ENCODE data around the gene CREBL2.
"Not testable (repeated sequence)": the region's sequence is repeated elsewhere in the genome, so short reads cannot be mapped to it uniquely, and the experiment has no call there.

Gene CREBL2

DNA sequence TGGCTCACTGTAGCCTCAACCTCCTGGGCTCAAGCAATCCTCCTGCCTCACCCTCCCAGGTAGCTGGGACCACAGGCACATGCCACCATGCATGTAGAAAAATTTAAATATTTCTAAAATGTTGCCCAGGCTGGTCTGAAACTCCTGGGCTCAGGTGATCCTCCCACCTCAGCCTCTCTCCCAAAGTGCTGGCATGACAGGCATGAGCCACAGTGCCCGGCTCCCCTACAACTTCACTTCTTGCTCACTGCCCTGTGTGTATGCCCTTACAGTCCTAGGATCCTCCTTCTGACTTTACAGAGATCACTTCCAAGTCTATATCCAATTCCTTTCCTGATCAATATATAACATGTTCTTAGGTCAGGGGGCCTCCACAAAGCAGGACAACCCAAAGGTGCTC lies 23.8 kb upstream of the CREBL2 start:
- Histone ChIP-seq H3K9me3 (ENCODE audit: low read length) (no peaks in the 10 kb centered on the region), H3K4me3 (ENCODE audit: low read depth, low read length, poor library complexity, severe bottlenecking) (no peak overlapping the region), H3K79me2 (ENCODE audit: insufficient read depth, low read length) (no peaks in the 10 kb centered on the region), H4K20me1 (ENCODE audit: insufficient read depth, low read length) (no peaks in the 10 kb centered on the region), H3F3A (ENCODE audit: insufficient read depth, low read length) (no peaks in the 10 kb centered on the region), H3K9ac (ENCODE audit: low read length) (no peak overlapping the region), H3K4me1 (ENCODE audit: insufficient read depth, low read length, severe bottlenecking) (peaks cover 5% of the 10 kb centered on the region), H3K9me2 (ENCODE audit: low read depth, low read length) (no peaks in the 10 kb centered on the region), H3K36me3 (ENCODE audit: insufficient read depth, low read length) (no peaks in the 10 kb centered on the region), H3K4me2 (ENCODE audit: low read length) (no peak overlapping the region), H3K27me3 (ENCODE audit: insufficient read depth, low read length) (no peaks in the 10 kb centered on the region), H3K27ac (ENCODE audit: low read depth, low read length, poor library complexity, severe bottlenecking) (no peak overlapping the region), H2AFZ (ENCODE audit: low read length) (no peak overlapping the region)
- TF ChIP-seq EZH2 (IDR thresholded peaks at IDR 0.05; ENCODE audit: borderline replicate concordance, low read length) = no peak

DNA sequence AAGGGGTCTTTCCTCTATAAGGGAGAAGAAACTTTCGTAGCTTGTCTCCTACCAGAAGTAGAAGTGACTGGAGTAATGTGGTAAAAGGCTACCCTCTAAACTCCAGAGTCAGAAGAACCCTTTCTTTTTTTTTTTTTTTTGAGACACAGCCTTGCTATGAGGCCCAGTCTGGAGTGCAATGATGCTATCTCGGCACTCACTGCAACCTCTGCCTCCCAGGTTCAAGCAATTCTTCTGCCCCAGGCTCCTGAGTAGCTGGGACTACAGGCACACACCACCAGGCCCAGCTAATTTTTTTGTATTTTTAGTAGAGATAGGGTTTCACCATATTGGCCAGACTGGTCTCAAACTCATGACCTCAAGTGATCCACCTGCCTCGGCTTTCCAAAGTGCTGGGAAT lies 23.2 kb upstream of the CREBL2 start:
- H3K4me1 ChIP-seq (ENCODE audit: insufficient read depth, low read length, severe bottlenecking); H3K27ac ChIP-seq (ENCODE audit: low read depth, low read length, poor library complexity, severe bottlenecking); H3K4me2 ChIP-seq (ENCODE audit: low read length): not testable (repeated sequence)

DNA sequence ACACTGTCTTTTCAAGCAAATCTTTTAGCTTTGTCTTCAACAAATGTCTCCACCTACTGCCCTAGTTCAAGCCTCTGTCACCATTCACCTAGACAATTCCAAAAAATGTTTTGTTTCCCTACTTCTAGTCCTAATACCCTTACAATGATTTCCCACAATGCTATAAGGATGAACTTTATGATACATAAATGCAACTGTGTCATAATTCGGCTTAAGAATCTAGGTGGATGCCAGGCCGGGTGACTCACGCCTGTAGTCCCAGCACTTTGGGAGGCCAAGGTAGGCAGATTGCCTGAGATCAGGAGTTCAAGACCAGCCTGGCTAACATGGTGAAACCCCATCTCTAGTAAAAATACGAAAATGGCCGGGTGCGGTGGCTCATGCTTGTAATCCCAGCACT lies 20.7 kb upstream of the CREBL2 start:
- no peak overlapping the region for H3K27ac ChIP-seq (ENCODE audit: low read depth, low read length, poor library complexity, severe bottlenecking)
- no peaks in the 10 kb centered on the region for H3K9me3 ChIP-seq (ENCODE audit: low read length)
- H3K4me2 ChIP-seq (ENCODE audit: low read length) = no peak overlapping the region
- H3K4me3 ChIP-seq (ENCODE audit: low read depth, low read length, poor library complexity, severe bottlenecking) = no peak overlapping the region
- no peaks in the 10 kb centered on the region for H3K27me3 ChIP-seq (ENCODE audit: insufficient read depth, low read length)
- H3K36me3 ChIP-seq (ENCODE audit: insufficient read depth, low read length) = no peaks in the 10 kb centered on the region
- H3K9me2 ChIP-seq (ENCODE audit: low read depth, low read length) = no peaks in the 10 kb centered on the region
- no peaks in the 10 kb centered on the region for H3K4me1 ChIP-seq (ENCODE audit: insufficient read depth, low read length, severe bottlenecking)
- no peaks in the 10 kb centered on the region for H4K20me1 ChIP-seq (ENCODE audit: insufficient read depth, low read length)
- H3F3A ChIP-seq (ENCODE audit: insufficient read depth, low read length) = no peaks in the 10 kb centered on the region
- no peaks in the 10 kb centered on the region for H3K79me2 ChIP-seq (ENCODE audit: insufficient read depth, low read length)
- H3K9ac ChIP-seq (ENCODE audit: low read length) = no peak overlapping the region
- TF ChIP-seq EZH2 (IDR thresholded peaks at IDR 0.05; ENCODE audit: borderline replicate concordance, low read length) = no peak
- TF ChIP-seq, protein P1, sequence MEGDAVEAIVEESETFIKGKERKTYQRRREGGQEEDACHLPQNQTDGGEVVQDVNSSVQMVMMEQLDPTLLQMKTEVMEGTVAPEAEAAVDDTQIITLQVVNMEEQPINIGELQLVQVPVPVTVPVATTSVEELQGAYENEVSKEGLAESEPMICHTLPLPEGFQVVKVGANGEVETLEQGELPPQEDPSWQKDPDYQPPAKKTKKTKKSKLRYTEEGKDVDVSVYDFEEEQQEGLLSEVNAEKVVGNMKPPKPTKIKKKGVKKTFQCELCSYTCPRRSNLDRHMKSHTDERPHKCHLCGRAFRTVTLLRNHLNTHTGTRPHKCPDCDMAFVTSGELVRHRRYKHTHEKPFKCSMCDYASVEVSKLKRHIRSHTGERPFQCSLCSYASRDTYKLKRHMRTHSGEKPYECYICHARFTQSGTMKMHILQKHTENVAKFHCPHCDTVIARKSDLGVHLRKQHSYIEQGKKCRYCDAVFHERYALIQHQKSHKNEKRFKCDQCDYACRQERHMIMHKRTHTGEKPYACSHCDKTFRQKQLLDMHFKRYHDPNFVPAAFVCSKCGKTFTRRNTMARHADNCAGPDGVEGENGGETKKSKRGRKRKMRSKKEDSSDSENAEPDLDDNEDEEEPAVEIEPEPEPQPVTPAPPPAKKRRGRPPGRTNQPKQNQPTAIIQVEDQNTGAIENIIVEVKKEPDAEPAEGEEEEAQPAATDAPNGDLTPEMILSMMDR (IDR thresholded peaks at IDR 0.05; ENCODE audit: low read length) = no peak
- H2AFZ ChIP-seq (ENCODE audit: low read length) = no peak overlapping the region

More for the DNA sequence above, 23.2 kb upstream of the CREBL2 start:
- not testable (repeated sequence) for H3K4me3 ChIP-seq (ENCODE audit: low read depth, low read length, poor library complexity, severe bottlenecking); H3F3A ChIP-seq (ENCODE audit: insufficient read depth, low read length); H2AFZ ChIP-seq (ENCODE audit: low read length); H4K20me1 ChIP-seq (ENCODE audit: insufficient read depth, low read length); H3K9me2 ChIP-seq (ENCODE audit: low read depth, low read length); H3K27me3 ChIP-seq (ENCODE audit: insufficient read depth, low read length); H3K79me2 ChIP-seq (ENCODE audit: insufficient read depth, low read length); H3K9me3 ChIP-seq (ENCODE audit: low read length); H3K36me3 ChIP-seq (ENCODE audit: insufficient read depth, low read length); H3K9ac ChIP-seq (ENCODE audit: low read length)

DNA sequence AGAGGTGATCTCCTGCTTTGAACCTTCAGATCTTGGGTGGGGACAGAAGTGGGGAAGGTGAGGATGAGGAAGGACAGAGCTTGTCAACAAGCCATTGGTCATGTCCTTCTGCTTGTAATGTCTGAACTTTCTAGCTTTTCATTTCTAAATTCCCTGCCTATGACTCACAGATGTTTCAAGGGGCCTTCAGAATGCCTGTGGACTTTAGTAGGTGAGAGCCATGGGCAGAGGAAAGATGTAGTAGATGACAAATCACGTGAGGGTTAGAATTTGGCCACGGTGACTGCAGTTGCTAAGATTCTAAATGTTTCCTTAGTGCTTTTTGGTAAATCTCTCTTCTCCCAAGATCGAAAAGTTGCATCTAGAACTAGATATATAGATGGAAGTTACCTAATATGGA lies 18.7 kb upstream of the CREBL2 start:
- Histone ChIP-seq H3K9me2 (ENCODE audit: low read depth, low read length) (no peaks in the 10 kb centered on the region), H4K20me1 (ENCODE audit: insufficient read depth, low read length) (no peaks in the 10 kb centered on the region), H3K36me3 (ENCODE audit: insufficient read depth, low read length) (no peaks in the 10 kb centered on the region), H3K9me3 (ENCODE audit: low read length) (no peaks in the 10 kb centered on the region), H3K4me1 (ENCODE audit: insufficient read depth, low read length, severe bottlenecking) (no peaks in the 10 kb centered on the region), H3K27ac (ENCODE audit: low read depth, low read length, poor library complexity, severe bottlenecking) (no peak overlapping the region), H3K79me2 (ENCODE audit: insufficient read depth, low read length) (no peaks in the 10 kb centered on the region), H3F3A (ENCODE audit: insufficient read depth, low read length) (no peaks in the 10 kb centered on the region), H3K27me3 (ENCODE audit: insufficient read depth, low read length) (no peaks in the 10 kb centered on the region), H3K4me3 (ENCODE audit: low read depth, low read length, poor library complexity, severe bottlenecking) (no peak overlapping the region), H3K9ac (ENCODE audit: low read length) (no peak overlapping the region), H2AFZ (ENCODE audit: low read length) (no peak overlapping the region), H3K4me2 (ENCODE audit: low read length) (no peak overlapping the region)
- TF ChIP-seq, protein P1 (IDR thresholded peaks at IDR 0.05; ENCODE audit: low read length) = no peak
- TF ChIP-seq EZH2 (IDR thresholded peaks at IDR 0.05; ENCODE audit: borderline replicate concordance, low read length) = no peak

DNA sequence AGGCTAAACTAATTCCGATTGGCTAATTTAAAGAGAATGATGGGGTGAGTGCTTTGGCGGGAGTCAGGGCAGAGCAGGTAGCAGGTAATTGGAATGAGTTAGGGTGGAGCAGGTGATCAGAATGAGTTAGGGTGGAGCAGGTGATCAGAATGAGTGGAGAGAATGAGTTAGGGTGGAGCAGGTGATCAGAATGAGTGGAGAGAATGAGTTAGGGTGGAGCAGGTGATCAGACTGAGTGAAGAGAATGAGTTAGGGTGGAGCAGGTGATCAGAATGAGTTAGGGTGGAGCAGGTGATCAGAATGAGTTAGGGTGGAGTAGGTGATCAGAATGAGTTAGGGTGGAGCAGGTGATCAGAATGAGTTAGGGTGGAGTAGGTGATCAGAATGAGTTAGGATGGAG lies 15.7 kb upstream of the CREBL2 start:
- H3K27ac ChIP-seq (ENCODE audit: low read depth, low read length, poor library complexity, severe bottlenecking); H2AFZ ChIP-seq (ENCODE audit: low read length): not testable (repeated sequence)

DNA sequence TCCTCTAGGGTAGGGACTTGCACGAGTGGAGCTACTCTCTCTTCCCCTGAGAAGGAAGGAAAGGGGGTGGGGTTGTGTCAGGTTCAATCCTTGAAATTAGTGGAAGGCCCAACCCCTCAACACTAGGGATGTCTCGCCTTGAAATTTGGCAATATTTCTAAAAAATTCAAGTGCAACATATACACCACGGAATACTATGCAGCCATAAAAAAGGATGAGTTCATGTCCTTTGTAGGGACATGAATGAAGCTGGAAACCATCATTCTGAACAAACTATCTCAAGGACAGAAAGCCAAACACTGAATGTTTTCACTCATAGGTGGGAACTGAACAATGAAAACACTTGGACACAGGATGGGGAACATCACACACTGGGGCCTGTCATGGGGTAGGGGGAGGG lies 15.1 kb upstream of the CREBL2 start:
- not testable (repeated sequence) for H3F3A ChIP-seq (ENCODE audit: insufficient read depth, low read length); H3K9me2 ChIP-seq (ENCODE audit: low read depth, low read length); H3K4me2 ChIP-seq (ENCODE audit: low read length)

More for the DNA sequence above, 15.7 kb upstream of the CREBL2 start:
- H3K36me3 ChIP-seq (ENCODE audit: insufficient read depth, low read length); H3F3A ChIP-seq (ENCODE audit: insufficient read depth, low read length); H3K4me1 ChIP-seq (ENCODE audit: insufficient read depth, low read length, severe bottlenecking); H3K9ac ChIP-seq (ENCODE audit: low read length); H3K9me2 ChIP-seq (ENCODE audit: low read depth, low read length); H4K20me1 ChIP-seq (ENCODE audit: insufficient read depth, low read length); H3K4me3 ChIP-seq (ENCODE audit: low read depth, low read length, poor library complexity, severe bottlenecking); H3K79me2 ChIP-seq (ENCODE audit: insufficient read depth, low read length); H3K9me3 ChIP-seq (ENCODE audit: low read length); H3K4me2 ChIP-seq (ENCODE audit: low read length); H3K27me3 ChIP-seq (ENCODE audit: insufficient read depth, low read length): not testable (repeated sequence)

More for the DNA sequence above, 15.1 kb upstream of the CREBL2 start:
- not testable (repeated sequence) for H3K4me1 ChIP-seq (ENCODE audit: insufficient read depth, low read length, severe bottlenecking); H4K20me1 ChIP-seq (ENCODE audit: insufficient read depth, low read length); H3K27me3 ChIP-seq (ENCODE audit: insufficient read depth, low read length); H3K36me3 ChIP-seq (ENCODE audit: insufficient read depth, low read length); H3K9ac ChIP-seq (ENCODE audit: low read length); H3K4me3 ChIP-seq (ENCODE audit: low read depth, low read length, poor library complexity, severe bottlenecking); H3K27ac ChIP-seq (ENCODE audit: low read depth, low read length, poor library complexity, severe bottlenecking); H3K9me3 ChIP-seq (ENCODE audit: low read length); H3K79me2 ChIP-seq (ENCODE audit: insufficient read depth, low read length); H2AFZ ChIP-seq (ENCODE audit: low read length)

Measured in OCI-LY1 (cell line).